Measurements from ENCODE around the gene OR52N2.

GRCh38 chr11:5767056-5767455, 41.7 kb upstream of the OR52N2 start:
- TF ChIP-seq CTCF (IDR thresholded peaks at IDR 0.05) (no peak), POLR2AphosphoS5 (IDR thresholded peaks at IDR 0.05) (no peak)

All from transverse colon (tissue), 4 donors.